ENCODE results near the gene TNFAIP8.

DNA sequence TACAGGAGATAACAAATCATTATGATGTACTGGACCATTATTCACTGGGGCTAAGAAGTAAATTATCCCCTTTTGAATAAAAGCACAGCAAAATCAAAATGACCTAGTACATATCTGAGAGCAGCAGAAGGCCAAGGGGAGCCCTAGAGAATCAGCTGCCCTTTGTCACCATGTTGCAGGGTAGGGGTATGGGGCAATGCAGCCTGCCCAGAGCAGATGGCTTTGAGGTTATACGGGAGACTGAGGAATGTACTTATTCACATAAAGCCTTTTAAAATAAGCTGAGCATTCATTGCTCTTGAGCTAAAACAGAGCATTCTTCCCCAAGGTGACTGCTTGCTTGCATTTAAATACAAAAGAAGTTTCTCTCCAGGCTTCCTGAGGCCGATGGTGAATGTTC, 2.6 kb upstream of the TNFAIP8 start:
- TF ChIP-seq, protein P1, sequence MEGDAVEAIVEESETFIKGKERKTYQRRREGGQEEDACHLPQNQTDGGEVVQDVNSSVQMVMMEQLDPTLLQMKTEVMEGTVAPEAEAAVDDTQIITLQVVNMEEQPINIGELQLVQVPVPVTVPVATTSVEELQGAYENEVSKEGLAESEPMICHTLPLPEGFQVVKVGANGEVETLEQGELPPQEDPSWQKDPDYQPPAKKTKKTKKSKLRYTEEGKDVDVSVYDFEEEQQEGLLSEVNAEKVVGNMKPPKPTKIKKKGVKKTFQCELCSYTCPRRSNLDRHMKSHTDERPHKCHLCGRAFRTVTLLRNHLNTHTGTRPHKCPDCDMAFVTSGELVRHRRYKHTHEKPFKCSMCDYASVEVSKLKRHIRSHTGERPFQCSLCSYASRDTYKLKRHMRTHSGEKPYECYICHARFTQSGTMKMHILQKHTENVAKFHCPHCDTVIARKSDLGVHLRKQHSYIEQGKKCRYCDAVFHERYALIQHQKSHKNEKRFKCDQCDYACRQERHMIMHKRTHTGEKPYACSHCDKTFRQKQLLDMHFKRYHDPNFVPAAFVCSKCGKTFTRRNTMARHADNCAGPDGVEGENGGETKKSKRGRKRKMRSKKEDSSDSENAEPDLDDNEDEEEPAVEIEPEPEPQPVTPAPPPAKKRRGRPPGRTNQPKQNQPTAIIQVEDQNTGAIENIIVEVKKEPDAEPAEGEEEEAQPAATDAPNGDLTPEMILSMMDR (IDR thresholded peaks at IDR 0.05): no peak
- TF ChIP-seq EP300 (IDR thresholded peaks at IDR 0.05): no peak
- TF ChIP-seq POLR2AphosphoS5 (IDR thresholded peaks at IDR 0.05): no peak
- TF ChIP-seq POLR2A (IDR thresholded peaks at IDR 0.05): no peak

All from suprapubic skin (tissue), 4 donors.